Astrocyte (in vitro differentiated cells and primary cell): Measurements from ENCODE around the gene CCDC71. TPM values are rescaled to one million over a fixed set of nuclear protein-coding genes. Genes with fewer than 3 reads are reported as not detected.
A peak's percentile ranks its signal among the peaks of the same experiment; 100 is the strongest.

ENCODE experiments used
- DNase-seq: peaks from one replicate; pipeline ENCODE4 v3.0.0-alpha.2; 2010; ENCODE audit warnings: low read depth
- FAIRE-seq: peaks from 2 replicates; lab custom pipeline; 2011; peaks lifted over from hg19 to GRCh38; lab: Jason Lieb, UNC
- H2AFZ ChIP-seq: 2 replicates; pipeline ENCODE4 v1.6.0; 2012; ENCODE audit warnings: low read depth, low read length, inconsistent platforms
- H3K27ac ChIP-seq: 2 replicates; pipeline ENCODE4 v1.5.1; 2011; ENCODE audit warnings: low read depth, low read length, inconsistent platforms
- H3K27me3 ChIP-seq: 2 replicates; pipeline ENCODE4 v1.6.0; 2011; ENCODE audit warnings: low read length, inconsistent platforms; ENCODE audit not compliant: insufficient read depth
- H3K36me3 ChIP-seq: 2 replicates; pipeline ENCODE4 v1.5.1; 2011; ENCODE audit warnings: low read length, inconsistent platforms; ENCODE audit not compliant: insufficient read depth
- H3K4me1 ChIP-seq: 2 replicates; pipeline ENCODE4 v1.5.1; 2011; ENCODE audit warnings: low read length, inconsistent platforms; ENCODE audit not compliant: insufficient read depth
- H3K4me2 ChIP-seq: 2 replicates; pipeline ENCODE4 v1.6.0; 2012; ENCODE audit warnings: low read length, inconsistent platforms
- H3K4me3 ChIP-seq: 2 replicates; pipeline ENCODE4 v1.5.1; 2011; ENCODE audit warnings: low read depth, mild to moderate bottlenecking, low read length, inconsistent platforms; ENCODE audit not compliant: insufficient read depth
- H3K79me2 ChIP-seq: 2 replicates; pipeline ENCODE4 v1.6.0; 2012; ENCODE audit warnings: mild to moderate bottlenecking, low read length, inconsistent platforms; ENCODE audit not compliant: insufficient read depth
- H3K9ac ChIP-seq: 2 replicates; pipeline ENCODE4 v1.6.0; 2012; ENCODE audit warnings: mild to moderate bottlenecking, low read length, inconsistent platforms
- H3K9me3 ChIP-seq: 2 replicates; pipeline ENCODE4 v1.5.1; 2012; ENCODE audit warnings: low read depth, mild to moderate bottlenecking, low read length, inconsistent platforms; ENCODE audit not compliant: insufficient read depth
- H4K20me1 ChIP-seq: 2 replicates; pipeline ENCODE4 v1.6.0; 2012; ENCODE audit warnings: low read length, inconsistent platforms; ENCODE audit not compliant: insufficient read depth
- H3K27ac Mint-ChIP-seq: one replicate; pipeline ENCODE4 v1.8.0; 2021; ENCODE audit warnings: mild to moderate bottlenecking, mixed read lengths; ENCODE audit not compliant: unreplicated experiment
- H3K27me3 Mint-ChIP-seq: one replicate; pipeline ENCODE4 v1.8.0; 2021; ENCODE audit warnings: low read depth, mixed read lengths; ENCODE audit not compliant: unreplicated experiment
- H3K36me3 Mint-ChIP-seq: one replicate; pipeline ENCODE4 v1.8.0; 2021; ENCODE audit warnings: low read depth, mixed read lengths; ENCODE audit not compliant: unreplicated experiment
- H3K4me1 Mint-ChIP-seq: one replicate; pipeline ENCODE4 v1.8.0; 2021; ENCODE audit warnings: low read depth, mixed read lengths; ENCODE audit not compliant: unreplicated experiment
- H3K4me3 Mint-ChIP-seq: one replicate; pipeline ENCODE4 v1.8.0; 2021; ENCODE audit warnings: mild to moderate bottlenecking, moderate library complexity, mixed read lengths; ENCODE audit not compliant: unreplicated experiment
- H3K9me3 Mint-ChIP-seq: one replicate; pipeline ENCODE4 v1.8.0; 2021; ENCODE audit warnings: mild to moderate bottlenecking, mixed read lengths; ENCODE audit not compliant: unreplicated experiment
- EZH2 ChIP-seq: IDR thresholded peaks from 2 replicates; pipeline ENCODE4 v1.6.1; 2012; ENCODE audit warnings: mild to moderate bottlenecking, low read length, inconsistent platforms; ENCODE audit not compliant: insufficient read depth
- total RNA-seq: library from RNA; stranded (reverse); gene quantifications from 2 replicates; pipeline ENCODE4 v1.2.1, GENCODE V29; 2021
- TF ChIP-seq, protein P1 (sequence below): IDR thresholded peaks from 2 replicates; pipeline ENCODE4 v1.5.1; 2011; ENCODE audit warnings: low read depth, mild to moderate bottlenecking, inconsistent platforms, low read length, moderate library complexity; ENCODE audit not compliant: insufficient read depth

Gene CCDC71
- total RNA-seq, 1 donor from 2014 or later, result 18.5 TPM

DNA sequence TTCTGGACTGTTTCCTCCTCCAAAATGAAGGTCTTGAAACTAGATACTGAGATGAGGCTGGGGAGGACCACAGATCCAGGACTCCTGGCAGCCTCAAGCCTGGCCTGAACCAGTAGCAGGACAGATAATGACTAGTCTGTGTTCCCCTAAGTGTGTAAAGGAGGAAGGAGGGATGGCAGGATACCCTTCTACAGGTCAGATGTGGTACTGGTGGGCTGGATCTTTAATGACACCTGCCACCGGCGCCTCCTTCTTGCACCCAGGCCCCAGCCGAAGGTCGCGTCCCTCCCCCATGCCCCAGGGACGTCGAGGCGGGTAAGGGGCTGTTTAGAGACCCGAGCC is 46.1 kb downstream of the CCDC71 start:
- Histone ChIP-seq H2AFZ (no peak overlapping the region), H3K36me3 (peaks cover 49% of the 10 kb centered on the region), H4K20me1 (peaks cover 28% of the 10 kb centered on the region), H3K4me1 (peaks cover 14% of the 10 kb centered on the region), H3K79me2 (peaks cover 23% of the 10 kb centered on the region), H3K4me2 (peak overlapping the region; percentile 91), H3K9ac (peak overlapping the region; percentile 92), H3K27ac (peak overlapping the region; percentile 83), H3K4me3 (peak overlapping the region; percentile 66), H3K27me3 (no peaks in the 10 kb centered on the region), H3K9me3 (no peaks in the 10 kb centered on the region)
- TF ChIP-seq, protein P1, sequence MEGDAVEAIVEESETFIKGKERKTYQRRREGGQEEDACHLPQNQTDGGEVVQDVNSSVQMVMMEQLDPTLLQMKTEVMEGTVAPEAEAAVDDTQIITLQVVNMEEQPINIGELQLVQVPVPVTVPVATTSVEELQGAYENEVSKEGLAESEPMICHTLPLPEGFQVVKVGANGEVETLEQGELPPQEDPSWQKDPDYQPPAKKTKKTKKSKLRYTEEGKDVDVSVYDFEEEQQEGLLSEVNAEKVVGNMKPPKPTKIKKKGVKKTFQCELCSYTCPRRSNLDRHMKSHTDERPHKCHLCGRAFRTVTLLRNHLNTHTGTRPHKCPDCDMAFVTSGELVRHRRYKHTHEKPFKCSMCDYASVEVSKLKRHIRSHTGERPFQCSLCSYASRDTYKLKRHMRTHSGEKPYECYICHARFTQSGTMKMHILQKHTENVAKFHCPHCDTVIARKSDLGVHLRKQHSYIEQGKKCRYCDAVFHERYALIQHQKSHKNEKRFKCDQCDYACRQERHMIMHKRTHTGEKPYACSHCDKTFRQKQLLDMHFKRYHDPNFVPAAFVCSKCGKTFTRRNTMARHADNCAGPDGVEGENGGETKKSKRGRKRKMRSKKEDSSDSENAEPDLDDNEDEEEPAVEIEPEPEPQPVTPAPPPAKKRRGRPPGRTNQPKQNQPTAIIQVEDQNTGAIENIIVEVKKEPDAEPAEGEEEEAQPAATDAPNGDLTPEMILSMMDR, result no peak
- no peak for TF ChIP-seq EZH2
- Mint-ChIP-seq H3K27ac (peak overlapping the region; percentile 89), H3K27me3 (no peaks in the 10 kb centered on the region), H3K4me3 (peak overlapping the region; percentile 92), H3K4me1 (peaks cover 8% of the 10 kb centered on the region), H3K9me3 (no peaks in the 10 kb centered on the region), H3K36me3 (peaks cover 27% of the 10 kb centered on the region)
- FAIRE-seq (no peak), DNase-seq (no peak)

GRCh38 chr3:49119439-49119838 is 46.7 kb downstream of the CCDC71 start:
- no peak overlapping the region for H2AFZ ChIP-seq
- peak overlapping the region; percentile 89 for H3K27ac Mint-ChIP-seq
- no peaks in the 10 kb centered on the region for H3K27me3 ChIP-seq
- peaks cover 48% of the 10 kb centered on the region for H3K36me3 ChIP-seq
- H3K27me3 Mint-ChIP-seq, result no peaks in the 10 kb centered on the region
- peak overlapping the region; percentile 66 for H3K4me3 ChIP-seq
- H3K9me3 ChIP-seq, result no peaks in the 10 kb centered on the region
- TF ChIP-seq, protein P1, result no peak
- no peak for TF ChIP-seq EZH2
- peak overlapping the region; percentile 83 for H3K27ac ChIP-seq
- H3K4me1 ChIP-seq, result peaks cover 14% of the 10 kb centered on the region
- H3K4me1 Mint-ChIP-seq, result peaks cover 8% of the 10 kb centered on the region
- peaks cover 25% of the 10 kb centered on the region for H3K36me3 Mint-ChIP-seq
- H3K79me2 ChIP-seq, result peaks cover 23% of the 10 kb centered on the region
- peak overlapping the region; percentile 92 for H3K4me3 Mint-ChIP-seq
- H4K20me1 ChIP-seq, result peaks cover 21% of the 10 kb centered on the region
- no peak for FAIRE-seq
- peak overlapping the region; percentile 92 for H3K9ac ChIP-seq
- DNase-seq, result peak; percentile 16
- peak overlapping the region; percentile 91 for H3K4me2 ChIP-seq
- H3K9me3 Mint-ChIP-seq, result no peaks in the 10 kb centered on the region

DNA sequence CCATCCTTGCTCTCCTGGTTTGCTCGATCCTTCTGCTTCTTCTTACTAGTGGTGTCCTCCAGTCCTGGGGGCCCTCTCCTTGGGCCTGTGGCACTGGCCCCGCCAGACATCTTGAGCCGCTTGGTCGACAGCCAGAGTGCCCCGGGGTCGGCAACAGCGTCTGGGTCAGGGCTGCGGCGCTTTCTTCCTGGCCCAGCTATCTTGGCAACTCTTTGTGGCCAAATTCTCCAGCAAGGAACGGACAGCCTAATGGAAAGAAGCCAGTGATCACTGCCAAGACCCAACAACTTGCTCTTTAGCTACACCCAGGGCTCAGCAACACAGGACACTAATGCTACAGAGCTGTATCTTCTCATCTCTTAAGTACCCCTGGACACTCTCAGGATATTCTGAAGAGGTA is 47.1 kb downstream of the CCDC71 start:
- peak overlapping the region; percentile 16 for H3K4me3 Mint-ChIP-seq
- H3K4me3 ChIP-seq, result no peak overlapping the region

More for the DNA sequence above, 47.1 kb downstream of the CCDC71 start:
- Histone ChIP-seq H3K79me2 (peaks cover 23% of the 10 kb centered on the region), H3K4me2 (peak overlapping the region; percentile 91), H4K20me1 (peaks cover 19% of the 10 kb centered on the region), H3K27ac (peak overlapping the region; percentile 13), H3K9ac (peak overlapping the region; percentile 92), H3K36me3 (peaks cover 50% of the 10 kb centered on the region), H3K4me1 (peaks cover 14% of the 10 kb centered on the region), H2AFZ (no peak overlapping the region), H3K27me3 (no peaks in the 10 kb centered on the region), H3K9me3 (no peaks in the 10 kb centered on the region)
- Mint-ChIP-seq H3K9me3 (no peaks in the 10 kb centered on the region), H3K27me3 (no peaks in the 10 kb centered on the region), H3K27ac (no peak overlapping the region), H3K4me1 (peaks cover 8% of the 10 kb centered on the region), H3K36me3 (peaks cover 29% of the 10 kb centered on the region)
- TF ChIP-seq, protein P1, result no peak
- no peak for TF ChIP-seq EZH2
- DNase-seq (peak; percentile 17), FAIRE-seq (no peak)
